ENCODE data around the gene RNASE4.
"Not testable (repeated sequence)": the region's sequence is repeated elsewhere in the genome, so short reads cannot be mapped to it uniquely, and the experiment has no call there.

RNASE4 gene, protein sequence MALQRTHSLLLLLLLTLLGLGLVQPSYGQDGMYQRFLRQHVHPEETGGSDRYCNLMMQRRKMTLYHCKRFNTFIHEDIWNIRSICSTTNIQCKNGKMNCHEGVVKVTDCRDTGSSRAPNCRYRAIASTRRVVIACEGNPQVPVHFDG

GRCh38 chr14:20683891-20684661 lies at the start of gene RNASE4:
TSS of gene RNASE4 (plus strand) at chr14:20684560. CDS start at chr14:20699372, 14,812 bp downstream.
- H3K27ac ChIP-seq: peak within 1 kb of the TSS; percentile 92
- no peak for TF ChIP-seq ZFX (IDR thresholded peaks at IDR 0.05)
- TF ChIP-seq, protein P1, sequence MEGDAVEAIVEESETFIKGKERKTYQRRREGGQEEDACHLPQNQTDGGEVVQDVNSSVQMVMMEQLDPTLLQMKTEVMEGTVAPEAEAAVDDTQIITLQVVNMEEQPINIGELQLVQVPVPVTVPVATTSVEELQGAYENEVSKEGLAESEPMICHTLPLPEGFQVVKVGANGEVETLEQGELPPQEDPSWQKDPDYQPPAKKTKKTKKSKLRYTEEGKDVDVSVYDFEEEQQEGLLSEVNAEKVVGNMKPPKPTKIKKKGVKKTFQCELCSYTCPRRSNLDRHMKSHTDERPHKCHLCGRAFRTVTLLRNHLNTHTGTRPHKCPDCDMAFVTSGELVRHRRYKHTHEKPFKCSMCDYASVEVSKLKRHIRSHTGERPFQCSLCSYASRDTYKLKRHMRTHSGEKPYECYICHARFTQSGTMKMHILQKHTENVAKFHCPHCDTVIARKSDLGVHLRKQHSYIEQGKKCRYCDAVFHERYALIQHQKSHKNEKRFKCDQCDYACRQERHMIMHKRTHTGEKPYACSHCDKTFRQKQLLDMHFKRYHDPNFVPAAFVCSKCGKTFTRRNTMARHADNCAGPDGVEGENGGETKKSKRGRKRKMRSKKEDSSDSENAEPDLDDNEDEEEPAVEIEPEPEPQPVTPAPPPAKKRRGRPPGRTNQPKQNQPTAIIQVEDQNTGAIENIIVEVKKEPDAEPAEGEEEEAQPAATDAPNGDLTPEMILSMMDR (conservative IDR thresholded peaks at IDR 0.05): no peak

DNA sequence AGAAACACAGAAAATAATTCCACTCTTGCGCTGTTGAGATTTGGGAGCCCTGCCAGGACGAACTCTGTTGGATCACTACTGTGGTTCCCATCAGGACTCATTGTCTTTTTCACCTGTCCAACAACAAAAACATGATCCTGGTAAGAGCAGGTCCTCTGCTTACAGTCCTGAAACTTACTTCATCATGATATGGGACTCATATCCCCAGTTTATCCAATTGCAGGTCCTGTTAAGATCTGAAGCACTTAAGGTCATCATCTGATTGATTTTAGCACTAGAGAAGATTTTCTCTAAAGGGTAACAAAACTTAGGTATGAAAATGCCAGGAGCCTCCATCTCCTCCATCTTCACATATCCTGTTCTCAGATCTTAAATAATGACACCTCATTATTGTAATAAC lies 42.8 kb upstream of the RNASE4 start, which contains the start of gene OR6S1:
TSS of gene OR6S1 (minus strand) at position 101 of the 400 bp plus-strand sequence. CDS start at position 101, 0 bp downstream.
- H3K27ac ChIP-seq: no peak within 1 kb of the TSS
- TF ChIP-seq, protein P1 (conservative IDR thresholded peaks at IDR 0.05): no peak
- TF ChIP-seq ZFX (IDR thresholded peaks at IDR 0.05): no peak

GRCh38 chr14:20642182-20642581 lies 42.2 kb upstream of the RNASE4 start:
- H3K27ac ChIP-seq: no peak overlapping the region
- no peak for TF ChIP-seq ZFX (IDR thresholded peaks at IDR 0.05)
- TF ChIP-seq, protein P1 (conservative IDR thresholded peaks at IDR 0.05): no peak

- not testable (repeated sequence) for H3K27ac ChIP-seq
Measured at GRCh38 chr14:20642755-20643154, 41.6 kb upstream of the RNASE4 start.

GRCh38 chr14:20644520-20644919 lies 39.8 kb upstream of the RNASE4 start:
- no peak overlapping the region for H3K27ac ChIP-seq
- TF ChIP-seq, protein P1 (conservative IDR thresholded peaks at IDR 0.05): no peak
- TF ChIP-seq ZFX (IDR thresholded peaks at IDR 0.05): no peak

GRCh38 chr14:20645481-20645880 lies 38.9 kb upstream of the RNASE4 start:
- TF ChIP-seq, protein P1 (conservative IDR thresholded peaks at IDR 0.05): no peak
- TF ChIP-seq ZFX (IDR thresholded peaks at IDR 0.05): no peak
- H3K27ac ChIP-seq: no peak overlapping the region

GRCh38 chr14:20652996-20653975 lies 31.1 kb upstream of the RNASE4 start:
- no peak for TF ChIP-seq ZFX (IDR thresholded peaks at IDR 0.05)
- TF ChIP-seq, protein P1 (conservative IDR thresholded peaks at IDR 0.05): no peak
- no peak overlapping the region for H3K27ac ChIP-seq
